Measurements from ENCODE around the gene PUM2.
"Not testable (repeated sequence)": the region's sequence is repeated elsewhere in the genome, so short reads cannot be mapped to it uniquely, and the experiment has no call there.

The PUM2 gene

GRCh38 chr2:20291106-20291564 lies 59.5 kb downstream of the PUM2 start:
- DNase-seq: peak; percentile 59 to 73

GRCh38 chr2:20288642-20289340 lies 61.9 kb downstream of the PUM2 start:
- DNase-seq: no peak

GRCh38 chr2:20282916-20283592 lies 67.6 kb downstream of the PUM2 start:
- DNase-seq: no peak

GRCh38 chr2:20281876-20282275 lies 68.8 kb downstream of the PUM2 start:
- no peak for DNase-seq

GRCh38 chr2:20273042-20273441 lies 77.6 kb downstream of the PUM2 start:
- DNase-seq: no peak

GRCh38 chr2:20268317-20268716 lies 82.3 kb downstream of the PUM2 start:
- DNase-seq: not testable (repeated sequence)

GRCh38 chr2:20267529-20267928 lies 83.1 kb downstream of the PUM2 start:
- DNase-seq: no peak

- DNase-seq: no peak
Measured at GRCh38 chr2:20264629-20265028, 86.0 kb downstream of the PUM2 start.

- no peak for DNase-seq
Measured at GRCh38 chr2:20257411-20257810, 93.2 kb downstream of the PUM2 start.

GRCh38 chr2:20254731-20255130 lies 95.9 kb downstream of the PUM2 start:
- no peak for DNase-seq

- DNase-seq: no peak
Measured at GRCh38 chr2:20250436-20250835, 100.2 kb downstream of the PUM2 start.

GRCh38 chr2:20249170-20249569 lies 101.5 kb downstream of the PUM2 start:
- DNase-seq: no peak

GRCh38 chr2:20247084-20247483 lies 103.6 kb downstream of the PUM2 start:
- no peak for DNase-seq

- DNase-seq: not testable (repeated sequence)
Measured at GRCh38 chr2:20243637-20244036, 107.0 kb downstream of the PUM2 start.

- no peak for DNase-seq
Measured at GRCh38 chr2:20242727-20243377, 107.8 kb downstream of the PUM2 start.

- no peak for DNase-seq
Measured at GRCh38 chr2:20241973-20242726, 108.5 kb downstream of the PUM2 start.

- DNase-seq: not testable (repeated sequence)
Measured at GRCh38 chr2:20240291-20240690, 110.4 kb downstream of the PUM2 start.

- DNase-seq: no peak
Measured at GRCh38 chr2:20236496-20236895, 114.1 kb downstream of the PUM2 start.

- DNase-seq: no peak
Measured at GRCh38 chr2:20235655-20236305, 114.9 kb downstream of the PUM2 start.

- DNase-seq: not testable (repeated sequence)
Measured at GRCh38 chr2:20234597-20234996, 116.0 kb downstream of the PUM2 start.

- DNase-seq: no peak
Measured at GRCh38 chr2:20232837-20233207, 117.8 kb downstream of the PUM2 start.

GRCh38 chr2:20231598-20232026 lies 119.0 kb downstream of the PUM2 start:
- DNase-seq: no peak

Data from inflammatory macrophage (primary cell).